Uterus (tissue), 2 donors: Measurements from ENCODE around the gene RGS7.

ENCODE experiments used
- CTCF ChIP-seq, 4 experiments: fragments of 200-600 bp in 2 of 4; fragments of 450-650 bp in 2 of 4; sonication (generic) in 2 of 4; IDR thresholded peaks; one replicate each; pipeline ENCODE4 v1.5.1; 2016 to 2019; ENCODE audit warnings: antibody characterized with exemption in 4 of 4, mild to moderate bottlenecking in 2 of 4, moderate library complexity in 1 of 4
- POLR2A ChIP-seq, 2 donors: fragments of 450-650 bp; IDR thresholded peaks; one replicate each; pipeline ENCODE4 v1.6.1; 2016; ENCODE audit warnings: antibody characterized with exemption in 2 of 2, mild to moderate bottlenecking in 1 of 2, moderate library complexity in 1 of 2

GRCh38 chr1:241163363-241163762 lies 193.6 kb downstream of the RGS7 start:
- no peak for TF ChIP-seq CTCF (IDR thresholded peaks at IDR 0.05)
- no peak for TF ChIP-seq POLR2A (IDR thresholded peaks at IDR 0.05)
